ENCODE measurements around the gene MYH9. TPM values are rescaled to one million over a fixed set of nuclear protein-coding genes. Genes with fewer than 3 reads are reported as not detected.

The MYH9 gene
- total and polyA plus RNA-seq, 2 experiments from 2014 or later: 58.4 to 233 TPM

DNA sequence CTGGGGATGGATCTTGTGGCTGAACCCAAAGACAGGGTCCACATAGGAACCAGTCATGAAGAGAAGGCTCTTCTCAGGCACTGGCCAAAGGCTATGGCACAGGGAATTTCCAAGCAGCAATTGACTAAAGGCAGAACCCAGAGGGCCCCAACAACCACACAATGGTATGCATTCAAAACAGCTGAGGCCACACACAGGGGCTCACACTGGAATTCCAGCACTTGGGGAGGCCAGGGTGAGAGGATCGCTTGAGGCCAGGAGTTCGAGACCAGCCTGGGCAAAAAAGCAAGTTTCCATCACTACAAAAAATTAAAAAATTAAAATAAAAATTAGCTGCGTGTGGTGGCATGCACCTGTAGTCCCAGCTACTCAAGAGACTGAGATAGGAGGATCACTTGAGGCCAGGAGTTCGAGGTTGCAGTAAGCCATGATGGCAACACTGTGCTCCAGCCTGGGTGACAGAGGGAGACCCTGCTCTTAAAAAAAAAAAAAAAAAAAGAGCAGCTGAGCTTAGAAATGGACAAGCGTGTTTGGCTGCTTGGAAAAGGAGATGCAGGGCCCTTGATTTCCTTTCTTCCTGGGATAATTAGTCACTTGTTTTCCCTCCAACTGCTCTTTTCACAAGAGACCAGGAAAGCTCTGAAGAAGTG lies 44.6 kb downstream of the MYH9 start (continued):
- TF ChIP-seq, protein P1, sequence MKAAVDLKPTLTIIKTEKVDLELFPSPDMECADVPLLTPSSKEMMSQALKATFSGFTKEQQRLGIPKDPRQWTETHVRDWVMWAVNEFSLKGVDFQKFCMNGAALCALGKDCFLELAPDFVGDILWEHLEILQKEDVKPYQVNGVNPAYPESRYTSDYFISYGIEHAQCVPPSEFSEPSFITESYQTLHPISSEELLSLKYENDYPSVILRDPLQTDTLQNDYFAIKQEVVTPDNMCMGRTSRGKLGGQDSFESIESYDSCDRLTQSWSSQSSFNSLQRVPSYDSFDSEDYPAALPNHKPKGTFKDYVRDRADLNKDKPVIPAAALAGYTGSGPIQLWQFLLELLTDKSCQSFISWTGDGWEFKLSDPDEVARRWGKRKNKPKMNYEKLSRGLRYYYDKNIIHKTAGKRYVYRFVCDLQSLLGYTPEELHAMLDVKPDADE (IDR thresholded peaks at IDR 0.05): no peak

DNA sequence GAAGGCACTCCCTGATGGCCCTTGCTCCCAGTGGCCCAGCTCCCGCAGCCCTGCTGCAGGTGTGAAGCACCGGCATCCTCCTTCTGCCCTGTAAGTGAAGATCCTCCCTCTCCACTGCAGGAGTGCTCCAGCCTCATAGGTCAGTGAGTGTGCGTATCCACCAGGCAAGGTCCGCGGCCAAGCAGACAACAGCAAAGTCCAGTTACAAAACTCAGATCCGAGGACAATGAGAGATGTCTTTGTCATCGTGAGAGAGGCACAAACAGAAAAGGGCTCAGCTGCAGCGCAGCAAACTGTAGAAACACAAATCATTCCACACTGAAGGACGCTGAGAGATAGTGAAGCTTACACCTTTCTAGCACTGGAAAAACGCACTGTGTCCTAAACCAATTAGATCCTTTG lies 46.1 kb downstream of the MYH9 start:
- H3K4me1 Mint-ChIP-seq: peaks cover 37% of the 10 kb centered on the region
- no peaks in the 10 kb centered on the region for H3K9me3 Mint-ChIP-seq
- Histone ChIP-seq H3K27ac (ENCODE audit: low read depth) (peak overlapping the region; percentile 59), H3K36me3 (ENCODE audit: insufficient read depth) (peaks cover 36% of the 10 kb centered on the region), H3K79me2 (replicated peaks; ENCODE audit: insufficient read depth) (peaks cover 85% of the 10 kb centered on the region), H3K4me2 (no peak overlapping the region), H3F3A (replicated peaks; ENCODE audit: low read depth) (peaks cover 3% of the 10 kb centered on the region; the same call in 1 of the 2 replicates), H2AFZ (no peak overlapping the region), H3K27me3 (ENCODE audit: insufficient read depth) (no peaks in the 10 kb centered on the region), H3K4me1 (ENCODE audit: insufficient read depth) (peaks cover 23% of the 10 kb centered on the region), H4K20me1 (replicated peaks; ENCODE audit: insufficient read depth) (peaks cover 39% of the 10 kb centered on the region), H3K9me2 (ENCODE audit: insufficient read depth) (no peaks in the 10 kb centered on the region), H3K4me3 (no peak overlapping the region)
- H3K27me3 Mint-ChIP-seq (ENCODE audit: insufficient read depth, low read depth, poor library complexity): peaks cover 7% of the 10 kb centered on the region
- TF ChIP-seq, protein P2, sequence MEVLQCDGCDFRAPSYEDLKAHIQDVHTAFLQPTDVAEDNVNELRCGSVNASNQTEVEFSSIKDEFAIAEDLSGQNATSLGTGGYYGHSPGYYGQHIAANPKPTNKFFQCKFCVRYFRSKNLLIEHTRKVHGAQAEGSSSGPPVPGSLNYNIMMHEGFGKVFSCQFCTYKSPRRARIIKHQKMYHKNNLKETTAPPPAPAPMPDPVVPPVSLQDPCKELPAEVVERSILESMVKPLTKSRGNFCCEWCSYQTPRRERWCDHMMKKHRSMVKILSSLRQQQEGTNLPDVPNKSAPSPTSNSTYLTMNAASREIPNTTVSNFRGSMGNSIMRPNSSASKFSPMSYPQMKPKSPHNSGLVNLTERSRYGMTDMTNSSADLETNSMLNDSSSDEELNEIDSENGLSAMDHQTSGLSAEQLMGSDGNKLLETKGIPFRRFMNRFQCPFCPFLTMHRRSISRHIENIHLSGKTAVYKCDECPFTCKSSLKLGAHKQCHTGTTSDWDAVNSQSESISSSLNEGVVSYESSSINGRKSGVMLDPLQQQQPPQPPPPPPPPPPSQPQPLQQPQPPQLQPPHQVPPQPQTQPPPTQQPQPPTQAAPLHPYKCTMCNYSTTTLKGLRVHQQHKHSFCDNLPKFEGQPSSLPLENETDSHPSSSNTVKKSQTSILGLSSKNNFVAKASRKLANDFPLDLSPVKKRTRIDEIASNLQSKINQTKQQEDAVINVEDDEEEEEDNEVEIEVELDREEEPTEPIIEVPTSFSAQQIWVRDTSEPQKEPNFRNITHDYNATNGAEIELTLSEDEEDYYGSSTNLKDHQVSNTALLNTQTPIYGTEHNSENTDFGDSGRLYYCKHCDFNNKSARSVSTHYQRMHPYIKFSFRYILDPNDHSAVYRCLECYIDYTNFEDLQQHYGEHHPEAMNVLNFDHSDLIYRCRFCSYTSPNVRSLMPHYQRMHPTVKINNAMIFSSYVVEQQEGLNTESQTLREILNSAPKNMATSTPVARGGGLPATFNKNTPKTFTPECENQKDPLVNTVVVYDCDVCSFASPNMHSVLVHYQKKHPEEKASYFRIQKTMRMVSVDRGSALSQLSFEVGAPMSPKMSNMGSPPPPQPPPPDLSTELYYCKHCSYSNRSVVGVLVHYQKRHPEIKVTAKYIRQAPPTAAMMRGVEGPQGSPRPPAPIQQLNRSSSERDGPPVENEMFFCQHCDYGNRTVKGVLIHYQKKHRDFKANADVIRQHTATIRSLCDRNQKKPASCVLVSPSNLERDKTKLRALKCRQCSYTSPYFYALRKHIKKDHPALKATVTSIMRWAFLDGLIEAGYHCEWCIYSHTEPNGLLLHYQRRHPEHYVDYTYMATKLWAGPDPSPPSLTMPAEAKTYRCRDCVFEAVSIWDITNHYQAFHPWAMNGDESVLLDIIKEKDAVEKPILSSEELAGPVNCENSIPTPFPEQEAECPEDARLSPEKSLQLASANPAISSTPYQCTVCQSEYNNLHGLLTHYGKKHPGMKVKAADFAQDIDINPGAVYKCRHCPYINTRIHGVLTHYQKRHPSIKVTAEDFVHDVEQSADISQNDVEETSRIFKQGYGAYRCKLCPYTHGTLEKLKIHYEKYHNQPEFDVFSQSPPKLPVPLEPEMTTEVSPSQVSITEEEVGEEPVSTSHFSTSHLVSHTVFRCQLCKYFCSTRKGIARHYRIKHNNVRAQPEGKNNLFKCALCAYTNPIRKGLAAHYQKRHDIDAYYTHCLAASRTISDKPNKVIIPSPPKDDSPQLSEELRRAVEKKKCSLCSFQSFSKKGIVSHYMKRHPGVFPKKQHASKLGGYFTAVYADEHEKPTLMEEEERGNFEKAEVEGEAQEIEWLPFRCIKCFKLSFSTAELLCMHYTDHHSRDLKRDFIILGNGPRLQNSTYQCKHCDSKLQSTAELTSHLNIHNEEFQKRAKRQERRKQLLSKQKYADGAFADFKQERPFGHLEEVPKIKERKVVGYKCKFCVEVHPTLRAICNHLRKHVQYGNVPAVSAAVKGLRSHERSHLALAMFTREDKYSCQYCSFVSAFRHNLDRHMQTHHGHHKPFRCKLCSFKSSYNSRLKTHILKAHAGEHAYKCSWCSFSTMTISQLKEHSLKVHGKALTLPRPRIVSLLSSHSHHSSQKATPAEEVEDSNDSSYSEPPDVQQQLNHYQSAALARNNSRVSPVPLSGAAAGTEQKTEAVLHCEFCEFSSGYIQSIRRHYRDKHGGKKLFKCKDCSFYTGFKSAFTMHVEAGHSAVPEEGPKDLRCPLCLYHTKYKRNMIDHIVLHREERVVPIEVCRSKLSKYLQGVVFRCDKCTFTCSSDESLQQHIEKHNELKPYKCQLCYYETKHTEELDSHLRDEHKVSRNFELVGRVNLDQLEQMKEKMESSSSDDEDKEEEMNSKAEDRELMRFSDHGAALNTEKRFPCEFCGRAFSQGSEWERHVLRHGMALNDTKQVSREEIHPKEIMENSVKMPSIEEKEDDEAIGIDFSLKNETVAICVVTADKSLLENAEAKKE (CRISPR knock-in tag; IDR thresholded peaks at IDR 0.05): no peak
- TF ChIP-seq JUNB (IDR thresholded peaks at IDR 0.05; ENCODE audit: unreplicated experiment): no peak
- no peak for TF ChIP-seq EZH2phosphoT487 (IDR thresholded peaks at IDR 0.05; ENCODE audit: unreplicated experiment)
- TF ChIP-seq STAT1 (IDR thresholded peaks at IDR 0.05; ENCODE audit: unreplicated experiment): no peak
- no peak for TF ChIP-seq ZNF114 (CRISPR knock-in tag; IDR thresholded peaks at IDR 0.05)
- TF ChIP-seq CREB1 (CRISPR knock-in tag; IDR thresholded peaks at IDR 0.05; ENCODE audit: low read depth): no peak
- TF ChIP-seq, protein P3, sequence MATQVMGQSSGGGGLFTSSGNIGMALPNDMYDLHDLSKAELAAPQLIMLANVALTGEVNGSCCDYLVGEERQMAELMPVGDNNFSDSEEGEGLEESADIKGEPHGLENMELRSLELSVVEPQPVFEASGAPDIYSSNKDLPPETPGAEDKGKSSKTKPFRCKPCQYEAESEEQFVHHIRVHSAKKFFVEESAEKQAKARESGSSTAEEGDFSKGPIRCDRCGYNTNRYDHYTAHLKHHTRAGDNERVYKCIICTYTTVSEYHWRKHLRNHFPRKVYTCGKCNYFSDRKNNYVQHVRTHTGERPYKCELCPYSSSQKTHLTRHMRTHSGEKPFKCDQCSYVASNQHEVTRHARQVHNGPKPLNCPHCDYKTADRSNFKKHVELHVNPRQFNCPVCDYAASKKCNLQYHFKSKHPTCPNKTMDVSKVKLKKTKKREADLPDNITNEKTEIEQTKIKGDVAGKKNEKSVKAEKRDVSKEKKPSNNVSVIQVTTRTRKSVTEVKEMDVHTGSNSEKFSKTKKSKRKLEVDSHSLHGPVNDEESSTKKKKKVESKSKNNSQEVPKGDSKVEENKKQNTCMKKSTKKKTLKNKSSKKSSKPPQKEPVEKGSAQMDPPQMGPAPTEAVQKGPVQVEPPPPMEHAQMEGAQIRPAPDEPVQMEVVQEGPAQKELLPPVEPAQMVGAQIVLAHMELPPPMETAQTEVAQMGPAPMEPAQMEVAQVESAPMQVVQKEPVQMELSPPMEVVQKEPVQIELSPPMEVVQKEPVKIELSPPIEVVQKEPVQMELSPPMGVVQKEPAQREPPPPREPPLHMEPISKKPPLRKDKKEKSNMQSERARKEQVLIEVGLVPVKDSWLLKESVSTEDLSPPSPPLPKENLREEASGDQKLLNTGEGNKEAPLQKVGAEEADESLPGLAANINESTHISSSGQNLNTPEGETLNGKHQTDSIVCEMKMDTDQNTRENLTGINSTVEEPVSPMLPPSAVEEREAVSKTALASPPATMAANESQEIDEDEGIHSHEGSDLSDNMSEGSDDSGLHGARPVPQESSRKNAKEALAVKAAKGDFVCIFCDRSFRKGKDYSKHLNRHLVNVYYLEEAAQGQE (IDR thresholded peaks at IDR 0.05; ENCODE audit: unreplicated experiment): no peak
- no peak for TF ChIP-seq EZH2 (IDR thresholded peaks at IDR 0.05; ENCODE audit: low read depth, unreplicated experiment)
- TF ChIP-seq, protein P1 (IDR thresholded peaks at IDR 0.05): no peak
- no peak for TF ChIP-seq NANOG (IDR thresholded peaks at IDR 0.05; ENCODE audit: borderline replicate concordance)
- peaks cover 66% of the 10 kb centered on the region for H3K36me3 Mint-ChIP-seq (ENCODE audit: low read depth)
- H3K4me3 Mint-ChIP-seq: no peak overlapping the region
- DNase-seq (ENCODE audit: low spot score): no peak
- no peak for ATAC-seq
- peak overlapping the region; percentile 85 for H3K27ac Mint-ChIP-seq
